ENCODE measurements around the gene DNMT1.
"Not testable (repeated sequence)": the region's sequence is repeated elsewhere in the genome, so short reads cannot be mapped to it uniquely, and the experiment has no call there.

DNMT1 gene

DNA sequence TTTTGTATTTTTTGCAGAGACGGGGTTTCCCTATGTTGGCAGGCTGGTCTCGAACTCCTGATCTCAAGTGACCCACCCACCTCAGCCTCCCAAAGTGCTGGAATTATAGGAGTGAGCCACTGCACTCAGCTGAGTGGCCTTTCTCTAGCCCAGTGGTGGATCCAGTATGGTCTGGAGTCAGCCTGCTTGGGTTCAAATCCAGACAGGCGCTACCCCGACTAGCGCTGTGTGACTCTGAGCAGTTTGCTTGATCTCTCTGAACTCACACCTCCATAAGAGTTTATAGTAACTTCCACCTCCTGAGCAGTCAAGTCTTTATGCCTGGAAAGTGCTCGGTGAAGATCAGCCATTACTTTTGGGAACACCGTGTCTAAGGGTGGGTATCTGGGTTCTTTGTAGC lies 25.9 kb upstream of the DNMT1 start:
- DNase-seq = no peak

DNA sequence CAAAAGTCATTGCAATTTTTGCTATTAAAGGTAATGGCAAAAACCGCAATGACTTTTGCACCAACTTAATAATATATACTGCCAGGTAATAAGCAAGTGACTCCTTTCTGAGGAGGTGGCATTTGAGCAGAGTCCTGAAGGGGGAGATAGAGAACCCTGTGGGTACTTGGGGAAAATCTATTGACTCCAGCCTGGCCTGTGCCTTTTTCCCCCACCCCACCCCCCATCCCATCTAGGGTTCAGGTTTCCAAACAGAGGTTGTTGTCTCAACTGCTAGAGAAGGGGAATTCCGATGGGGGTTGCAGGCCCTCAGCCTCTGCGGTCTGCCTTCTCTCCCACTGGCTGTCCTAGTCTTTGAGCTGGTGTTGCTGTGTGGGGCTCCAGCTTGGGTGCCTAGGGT lies 24.9 kb upstream of the DNMT1 start:
- DNase-seq = no peak

DNA sequence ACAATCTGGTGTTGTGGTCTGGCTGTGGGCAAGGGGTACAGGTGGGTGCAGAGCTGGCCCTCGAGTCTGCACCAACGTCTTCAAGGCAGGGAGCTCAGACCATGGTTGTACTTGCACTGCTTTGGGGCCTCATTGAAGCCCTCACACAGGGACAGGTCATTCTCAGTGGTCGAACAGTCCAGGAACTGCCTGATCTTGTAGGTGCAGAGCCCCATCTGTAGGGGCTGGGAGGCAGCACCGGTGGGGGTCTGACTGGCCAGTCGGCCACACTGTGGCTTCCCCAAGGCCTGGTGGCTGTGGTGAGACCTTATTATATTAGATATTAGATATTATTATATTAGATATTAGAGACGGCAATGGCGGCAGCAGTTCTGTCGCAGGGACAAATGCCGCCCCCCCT lies 22.3 kb upstream of the DNMT1 start:
- no peak for DNase-seq

GRCh38 chr19:10214784-10215183 lies 20.0 kb upstream of the DNMT1 start:
- DNase-seq = no peak

DNA sequence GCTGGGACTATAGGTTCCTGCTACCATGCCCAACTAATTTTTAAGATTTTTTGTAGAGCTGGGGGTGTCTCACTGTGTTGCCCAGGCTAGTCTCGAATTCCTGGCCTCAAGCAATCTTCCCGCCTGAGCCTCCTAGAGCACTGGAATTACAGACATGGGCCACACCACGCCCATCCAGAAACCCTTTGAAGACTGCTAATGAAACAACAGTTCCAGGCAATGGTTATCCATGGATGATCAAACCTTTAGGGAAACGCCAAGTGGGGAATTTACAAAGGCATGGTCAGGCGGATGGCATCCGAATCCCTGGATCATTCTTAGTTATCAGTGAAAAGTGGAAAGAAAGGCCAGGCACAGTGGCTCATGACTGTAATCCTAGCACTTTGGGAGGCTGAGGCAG lies 16.9 kb upstream of the DNMT1 start:
- DNase-seq = no peak

- DNase-seq = no peak
Observed at GRCh38 chr19:10211061-10211460, 16.3 kb upstream of the DNMT1 start.

DNA sequence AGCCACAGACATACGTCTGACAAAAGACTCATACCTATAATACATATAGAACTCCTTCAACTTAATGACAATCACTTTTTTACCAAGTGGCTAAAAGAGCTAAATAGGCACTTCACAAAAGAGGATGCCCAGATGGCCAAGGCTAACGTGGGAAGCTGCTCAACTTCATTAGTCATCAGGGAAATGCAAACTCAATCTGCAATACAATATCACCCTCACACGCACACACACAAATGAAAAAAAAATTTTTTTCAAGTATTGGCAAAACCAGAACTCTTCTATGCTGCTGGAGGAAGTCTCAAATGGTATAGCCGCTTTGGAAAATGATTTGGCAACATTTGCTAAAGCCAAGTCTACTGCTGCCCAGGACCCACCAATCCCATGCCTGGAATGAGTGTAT lies 14.6 kb upstream of the DNMT1 start:
- DNase-seq = no peak

DNA sequence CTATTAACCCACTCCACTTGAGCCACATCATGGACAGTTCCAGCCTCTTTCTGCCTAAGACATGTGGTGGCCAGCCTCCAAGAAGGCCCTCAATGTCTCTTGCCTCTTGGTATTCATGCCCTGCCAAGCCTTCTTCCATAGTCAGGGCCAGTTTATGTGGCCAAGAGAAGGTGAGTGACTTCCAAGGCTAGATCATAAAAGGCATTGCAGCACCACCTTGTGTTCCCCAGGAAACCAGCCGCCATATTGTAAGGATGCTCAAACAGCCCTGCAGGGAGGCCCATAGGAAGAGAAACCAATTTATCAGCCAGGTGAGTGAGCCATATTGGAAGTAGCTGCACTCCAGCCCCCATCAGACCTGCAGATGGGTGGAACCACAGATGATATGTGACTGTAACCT lies 12.3 kb upstream of the DNMT1 start:
- no peak for DNase-seq

- no peak for DNase-seq
Observed at GRCh38 chr19:10206226-10206885, 11.6 kb upstream of the DNMT1 start.

GRCh38 chr19:10205636-10206035 lies 10.9 kb upstream of the DNMT1 start:
- DNase-seq = no peak

DNA sequence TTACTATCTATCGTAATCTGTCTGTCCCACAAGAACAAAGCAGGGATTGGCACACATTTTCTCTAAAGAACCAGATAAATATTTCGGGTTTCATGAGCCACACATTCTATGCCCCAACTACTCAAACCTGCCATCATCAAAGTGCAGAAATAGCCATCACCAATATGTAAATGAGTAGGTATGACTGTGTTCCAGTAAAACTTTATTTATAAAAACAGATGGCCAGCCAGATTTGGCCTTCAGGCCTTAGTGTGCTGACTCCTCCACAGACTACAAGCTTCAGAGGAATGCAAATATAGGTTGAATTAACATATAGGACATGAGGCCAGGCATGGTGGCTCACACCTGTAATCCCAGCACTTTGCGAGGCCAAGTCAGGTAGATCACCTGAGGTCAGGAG lies 8.9 kb upstream of the DNMT1 start:
- DNase-seq = no peak

GRCh38 chr19:10201176-10201575 lies 6.4 kb upstream of the DNMT1 start:
- DNase-seq = no peak

DNA sequence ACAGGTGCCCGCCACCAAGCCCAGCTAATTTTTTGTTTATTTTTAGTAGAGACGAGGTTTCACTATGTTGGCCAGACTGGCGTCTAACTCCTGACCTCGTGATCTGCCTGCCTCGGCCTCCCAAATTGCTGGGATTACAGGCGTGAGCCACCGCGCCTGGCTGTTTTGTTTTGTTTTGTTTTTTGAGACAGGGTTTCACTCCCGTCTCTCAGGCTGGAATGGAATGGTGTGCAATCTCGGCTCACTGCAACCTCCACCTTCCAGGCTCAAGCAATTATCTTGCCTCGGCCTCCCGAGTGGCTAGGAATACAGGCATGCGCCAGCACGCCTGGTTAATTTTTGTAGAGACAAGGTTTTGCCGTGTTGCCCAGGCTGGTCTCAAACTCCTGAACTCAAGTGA lies 5.3 kb upstream of the DNMT1 start:
- not testable (repeated sequence) for DNase-seq

- not testable (repeated sequence) for DNase-seq
Observed at GRCh38 chr19:10198889-10199644, 4.3 kb upstream of the DNMT1 start.

- no peak for DNase-seq
Observed at GRCh38 chr19:10195199-10195519, 406 bp upstream of the DNMT1 start.

- DNase-seq = no peak
Observed at GRCh38 chr19:10193790-10194499, 808 bp downstream of the DNMT1 start.

GRCh38 chr19:10192922-10193321 lies 1.8 kb downstream of the DNMT1 start:
- no peak for DNase-seq

- no peak for DNase-seq
Observed at GRCh38 chr19:10191347-10191746, 3.4 kb downstream of the DNMT1 start.

GRCh38 chr19:10190026-10190425 lies 4.7 kb downstream of the DNMT1 start:
- DNase-seq = no peak

- no peak for DNase-seq
Observed at GRCh38 chr19:10189616-10190015, 5.1 kb downstream of the DNMT1 start.

GRCh38 chr19:10187315-10187714 lies 7.4 kb downstream of the DNMT1 start:
- no peak for DNase-seq

- DNase-seq = no peak
Observed at GRCh38 chr19:10184636-10185035, 10.1 kb downstream of the DNMT1 start.

- DNase-seq = no peak
Observed at GRCh38 chr19:10183926-10184325, 10.8 kb downstream of the DNMT1 start.

DNA sequence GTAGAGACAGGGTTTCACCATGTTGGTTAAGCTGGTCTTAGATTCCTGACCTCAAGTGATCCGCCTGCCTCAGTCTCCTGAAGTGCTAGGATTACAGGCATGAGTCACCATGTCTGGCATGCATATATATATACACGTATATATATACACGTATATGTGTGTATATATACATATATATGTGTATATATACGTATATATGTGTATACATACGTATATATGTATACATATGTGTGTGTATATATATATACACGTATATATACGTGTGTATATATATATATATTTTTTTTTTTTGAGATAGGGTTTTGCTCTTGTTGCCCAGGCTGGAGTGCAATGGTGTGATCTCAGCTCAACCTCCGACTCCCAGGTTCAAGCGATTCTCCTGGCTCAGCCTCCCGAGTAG lies 11.9 kb downstream of the DNMT1 start:
- no peak for DNase-seq
